H1 (cell line): ENCODE data around the gene ZAR1L. TPM values are rescaled to one million over a fixed set of nuclear protein-coding genes. Genes with fewer than 3 reads are reported as not detected.

Source experiments
- CTCF ChIA-PET: fragments of 300-600 bp; sonication (Branson Sonifier 250); formaldehyde crosslinking; loops from one replicate; lab custom pipeline; 2021; ENCODE audit not compliant: partially characterized antibody; lab: Charles Lee
- POLR2A ChIA-PET: fragments of 300-600 bp; sonication (Branson Sonifier 250); formaldehyde crosslinking; loops from one replicate; lab custom pipeline; 2021; ENCODE audit warnings: inconsistent platforms; ENCODE audit not compliant: partially characterized antibody; lab: Charles Lee
- DNase-seq, 2 experiments: peaks; one replicate each; pipeline versions ENCODE4 v3.0.0 to v3.0.0-alpha.2; 2010 to 2022; ENCODE audit warnings: low spot score in 2 of 2, low read depth in 1 of 2, mixed read lengths in 1 of 2
- FAIRE-seq: peaks from 2 replicates; lab custom pipeline; 2011; peaks lifted over from hg19 to GRCh38; lab: Jason Lieb, UNC
- H2AFZ ChIP-seq: 2 replicates; pipeline ENCODE4 v1.8.1; 2012; ENCODE audit warnings: low read length, inconsistent platforms
- H2AK5ac ChIP-seq: 2 replicates; pipeline ENCODE4 v1.6.1; 2013; ENCODE audit warnings: low read depth, low read length
- H2BK120ac ChIP-seq: replicated peaks from 2 replicates; pipeline ENCODE3; 2013; ENCODE audit warnings: low read depth, low read length, inconsistent platforms
- H2BK12ac ChIP-seq: 2 replicates; pipeline ENCODE4 v1.6.1; 2013; ENCODE audit warnings: low read depth, low read length
- H2BK15ac ChIP-seq: 2 replicates; pipeline ENCODE4 v1.6.1; 2013; ENCODE audit warnings: low read length
- H2BK20ac ChIP-seq: 2 replicates; pipeline ENCODE4 v1.6.1; 2013; ENCODE audit warnings: low read length
- H2BK5ac ChIP-seq: 2 replicates; pipeline ENCODE4 v1.6.1; 2013; ENCODE audit warnings: low read depth, low read length
- H3K14ac ChIP-seq: 2 replicates; pipeline ENCODE4 v1.6.1; 2013; ENCODE audit warnings: inconsistent platforms; ENCODE audit not compliant: insufficient read length
- H3K18ac ChIP-seq: 2 replicates; pipeline ENCODE4 v1.6.1; 2013; ENCODE audit warnings: low read length; ENCODE audit errors: extremely low read depth
- H3K23ac ChIP-seq: 2 replicates; pipeline ENCODE4 v1.6.1; 2013; ENCODE audit warnings: inconsistent platforms; ENCODE audit not compliant: insufficient read length
- H3K23me2 ChIP-seq: 2 replicates; pipeline ENCODE4 v1.6.1; 2013; ENCODE audit warnings: low read depth, low read length
- H3K27ac ChIP-seq: 2 replicates; pipeline ENCODE4 v1.6.1; 2011; ENCODE audit warnings: low read depth, low read length, inconsistent platforms
- H3K27me3 ChIP-seq, 4 experiments: replicated peaks in 1 of 4; 1 replicate in 1 of 4; 2 replicates in 3 of 4; pipeline versions ENCODE4 v1.6.1 to v1.8.1; 2011 to 2013; ENCODE audit warnings: low read length in 3 of 4, mild to moderate bottlenecking in 3 of 4, inconsistent platforms in 2 of 4, mixed read lengths in 2 of 4, moderate library complexity in 1 of 4; ENCODE audit not compliant: control insufficient read depth in 3 of 4, insufficient read depth in 3 of 4; ENCODE audit errors: extremely low read depth in 1 of 4
- H3K36me3 ChIP-seq, 4 experiments: 2 replicates each; pipeline versions ENCODE4 v1.6.1 to v1.8.1; 2011 to 2013; ENCODE audit warnings: mild to moderate bottlenecking in 4 of 4, low read length in 3 of 4, moderate library complexity in 2 of 4, control low read depth in 1 of 4, inconsistent platforms in 1 of 4; ENCODE audit not compliant: insufficient read depth in 4 of 4, control insufficient read depth in 2 of 4
- H3K4ac ChIP-seq: replicated peaks from 2 replicates; pipeline ENCODE3; 2013; ENCODE audit warnings: low read length, low read depth, mixed read lengths, inconsistent platforms; ENCODE audit not compliant: insufficient read length
- H3K4me1 ChIP-seq, 4 experiments: replicated peaks in 1 of 4; 1 replicate in 1 of 4; 2 replicates in 3 of 4; pipeline versions ENCODE4 v1.6.1 to v1.8.1; 2011 to 2013; ENCODE audit warnings: low read length in 3 of 4, inconsistent platforms in 2 of 4, mixed read lengths in 1 of 4; ENCODE audit not compliant: insufficient read depth in 4 of 4, control insufficient read depth in 3 of 4
- H3K4me2 ChIP-seq, 2 experiments: 2 replicates each; pipeline versions ENCODE4 v1.6.1 to v1.8.1; 2011 to 2013; ENCODE audit warnings: low read depth in 2 of 2, low read length in 2 of 2, control low read depth in 1 of 2, inconsistent platforms in 1 of 2, mild to moderate bottlenecking in 1 of 2; ENCODE audit not compliant: insufficient read depth in 1 of 2
- H3K4me3 ChIP-seq, 4 experiments: fragments of 200-600, 300-600 bp in 1 of 4; sonication (generic), shearing (Covaris generic), sonication (Bioruptor Twin) in 1 of 4; 2 replicates each; pipeline versions ENCODE4 v1.5.1 to v1.8.1; 2011 to 2016; ENCODE audit warnings: low read length in 4 of 4, low read depth in 3 of 4, control low read depth in 2 of 4, inconsistent platforms in 2 of 4, mild to moderate bottlenecking in 2 of 4, mixed read lengths in 1 of 4, moderate library complexity in 1 of 4; ENCODE audit not compliant: insufficient read depth in 2 of 4; ENCODE audit errors: extremely low read depth in 1 of 4
- H3K56ac ChIP-seq: replicated peaks from 2 replicates; pipeline ENCODE3; 2013; ENCODE audit warnings: low read depth, mild to moderate bottlenecking, mixed read lengths, low read length, inconsistent platforms; ENCODE audit not compliant: insufficient read length
- H3K79me1 ChIP-seq: 2 replicates; pipeline ENCODE4 v1.6.1; 2013; ENCODE audit warnings: low read depth, low read length, control low read depth
- H3K79me2 ChIP-seq, 2 experiments: 2 replicates each; pipeline versions ENCODE4 v1.6.1 to v1.8.1; 2012 to 2013; ENCODE audit warnings: low read length in 2 of 2, mild to moderate bottlenecking in 2 of 2, inconsistent platforms in 1 of 2; ENCODE audit not compliant: insufficient read depth in 2 of 2, control insufficient read depth in 1 of 2
- H3K9ac ChIP-seq, 4 experiments: replicated peaks in 1 of 4; 1 replicate in 1 of 4; 2 replicates in 3 of 4; pipeline versions ENCODE4 v1.6.1 to v1.8.1; 2011 to 2013; ENCODE audit warnings: low read depth in 3 of 4, low read length in 3 of 4, control low read depth in 2 of 4, mild to moderate bottlenecking in 2 of 4, moderate library complexity in 2 of 4, inconsistent platforms in 1 of 4; ENCODE audit errors: extremely low read depth in 1 of 4
- H3K9me3 ChIP-seq, 2 experiments: 2 replicates each; pipeline versions ENCODE4 v1.6.1 to v1.8.1; 2012 to 2013; ENCODE audit warnings: mild to moderate bottlenecking in 2 of 2, moderate library complexity in 2 of 2, control low read depth in 1 of 2, inconsistent platforms in 1 of 2, low read depth in 1 of 2, low read length in 1 of 2, mixed read lengths in 1 of 2; ENCODE audit not compliant: insufficient read depth in 2 of 2
- H4K20me1 ChIP-seq, 2 experiments: replicated peaks in 1 of 2; 2 replicates each; pipeline versions ENCODE3 to v1.8.1; 2011 to 2013; ENCODE audit warnings: inconsistent platforms in 2 of 2, low read length in 2 of 2, mild to moderate bottlenecking in 1 of 2; ENCODE audit not compliant: insufficient read depth in 2 of 2, control insufficient read depth in 1 of 2
- H4K5ac ChIP-seq: 2 replicates; pipeline ENCODE4 v1.6.1; 2013; ENCODE audit warnings: low read length, low read depth, mixed read lengths, inconsistent platforms; ENCODE audit not compliant: insufficient read length
- H4K8ac ChIP-seq: 2 replicates; pipeline ENCODE4 v1.8.0; 2013; ENCODE audit warnings: mild to moderate bottlenecking, moderate library complexity, low read length, inconsistent platforms; ENCODE audit not compliant: insufficient read depth; ENCODE audit errors: extremely low read depth
- H4K91ac ChIP-seq: replicated peaks from 2 replicates; pipeline ENCODE3; 2013; ENCODE audit warnings: low read length, mixed read lengths, inconsistent platforms; ENCODE audit not compliant: insufficient read length
- ASH2L ChIP-seq: fragments of 200-600, 300-600 bp; sonication (generic); IDR thresholded peaks from one replicate; pipeline ENCODE4 v1.7.1; 2017; ENCODE audit warnings: low read length
- BRCA1 ChIP-seq: IDR thresholded peaks from 2 replicates; pipeline ENCODE4 v1.6.1; 2012; ENCODE audit warnings: low read depth, low read length, improper control_type of control experiment
- MAFK ChIP-seq: IDR thresholded peaks from 2 replicates; pipeline ENCODE4 v1.6.1; 2012; ENCODE audit warnings: low read depth, mild to moderate bottlenecking, improper control_type of control experiment, low read length
- POLR2A ChIP-seq, 2 experiments: IDR thresholded peaks; 1 replicate in 1 of 2; 2 replicates in 1 of 2; pipeline ENCODE4 v1.6.1; 2011; ENCODE audit warnings: low read depth in 2 of 2, low read length in 2 of 2, mild to moderate bottlenecking in 2 of 2; ENCODE audit errors: control extremely low read depth in 1 of 2
- RBBP5 ChIP-seq: IDR thresholded peaks from 2 replicates; pipeline ENCODE4 v1.7.1; 2012; ENCODE audit warnings: low read depth, mild to moderate bottlenecking, inconsistent platforms, low read length, moderate library complexity, borderline replicate concordance
- SAP30 ChIP-seq: fragments of 300-600 bp; sonication (generic); IDR thresholded peaks from 2 replicates; pipeline ENCODE4 v1.7.1; 2012; ENCODE audit warnings: low read length, moderate library complexity, mild to moderate bottlenecking, inconsistent platforms; ENCODE audit not compliant: insufficient read depth, insufficient replicate concordance
- TAF7 ChIP-seq: optimal IDR thresholded peaks from 2 replicates; pipeline ENCODE3; 2011; ENCODE audit warnings: low read depth, mild to moderate bottlenecking, inconsistent platforms, low read length, moderate library complexity, borderline replicate concordance
- WGBS, 2 experiments: shearing (Covaris generic) in 1 of 2; methylation state at CpG; one replicate each; pipeline versions ENCODE4 v1.1.6 to v1.1.7; 2013 to 2015; ENCODE audit warnings: low lambda C conversion rate in 2 of 2, mixed read lengths in 2 of 2, inconsistent platforms in 1 of 2, low coverage in 1 of 2, missing lambda C conversion rate in 1 of 2; ENCODE audit not compliant: insufficient replicate concordance in 2 of 2, insufficient coverage in 1 of 2, insufficient read length in 1 of 2; ENCODE audit errors: extremely low coverage in 1 of 2, missing lambda C conversion rate in 1 of 2; 5-methylcytosine and 5-hydroxymethylcytosine counted together
- polyA plus RNA-seq, 7 experiments: library from polyadenylated mRNA; depleted of rRNA in 3 of 7; stranded (reverse) in 5 of 7; unstranded in 2 of 7; fragments of >200 nt in 5 of 7; fragments of 200-250 nt in 2 of 7; gene quantifications; 1 replicate in 5 of 7; 2 replicates in 1 of 7; 4 replicates in 1 of 7; pipeline versions ENCODE4 v1.2.1 to v1.2.3, GENCODE V29; 2011 to 2013; ENCODE audit warnings: missing spikeins in 2 of 7, mixed read lengths in 2 of 7
- total RNA-seq: library from RNA; stranded (reverse); fragmentation: NEBNext Ultra II Directional; extraction: Animal tissue kit (Norgen Biotek cat#: 25700); gene quantifications from 2 replicates; pipeline ENCODE4 v1.2.1, GENCODE V29; 2021
- TF ChIP-seq, protein P1 (sequence below), 3 experiments: IDR thresholded peaks; 1 replicate in 2 of 3; 2 replicates in 1 of 3; pipeline versions ENCODE4 v1.5.1 to v1.6.1; 2011; ENCODE audit warnings: low read length in 3 of 3, mild to moderate bottlenecking in 3 of 3, inconsistent platforms in 2 of 3, low read depth in 1 of 3, moderate library complexity in 1 of 3; ENCODE audit not compliant: insufficient read depth in 1 of 3; ENCODE audit errors: control extremely low read depth in 1 of 3

Gene ZAR1L
- total and polyA plus RNA-seq, 2 of the 8 experiments (the other 6 are each of a cell fraction or from before 2014, with no cell fraction given): 0.19 to 0.30 TPM

DNA sequence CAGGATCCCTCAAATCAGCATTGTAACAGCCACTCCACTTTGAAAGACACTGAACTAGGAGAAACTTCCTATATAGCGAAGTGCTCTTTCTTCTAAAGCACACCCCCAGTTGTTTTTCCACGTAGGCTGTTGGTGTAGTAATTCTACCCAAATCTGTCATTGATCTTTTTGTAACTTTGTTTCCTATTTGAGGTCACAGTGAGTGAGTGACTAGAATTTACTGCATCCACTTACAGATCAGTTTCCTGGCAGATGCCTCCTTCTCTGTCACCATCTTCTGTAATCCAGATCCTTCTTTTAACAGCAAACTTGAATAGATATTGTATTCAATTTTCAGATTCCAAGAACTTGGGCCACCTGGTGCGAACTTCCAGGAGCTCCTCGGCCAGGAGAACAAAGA is 15.3 kb downstream of the ZAR1L start:
- ChIA-PET CTCF (interaction anchor here (0.5 to 1.9 kb wide), 5 partner anchors 10 to 143 kb away, joined by 3 to 9 read pairs (median 3); no protein-coding TSS in a partner anchor), POLR2A (interaction anchor here (0.9 to 1.6 kb wide), 2 partner anchors 12 to 16 kb away, joined by 3 to 9 read pairs; partner anchors contain the start of genes BRCA2 and ZAR1L)
- Histone ChIP-seq H4K5ac (no peak overlapping the region), H3K56ac (no peak overlapping the region), H3K27me3 (no peaks in the 10 kb centered on the region; a peak in 1 of 7 replicates), H3K9ac (no peak overlapping the region), H2AK5ac (no peak overlapping the region), H3K36me3 (no peaks in the 10 kb centered on the region), H3K14ac (no peak overlapping the region), H2BK120ac (no peak overlapping the region), H4K20me1 (no peaks in the 10 kb centered on the region), H3K23ac (no peak overlapping the region), H3K79me2 (no peaks in the 10 kb centered on the region), H2BK5ac (no peak overlapping the region), H2BK15ac (no peak overlapping the region), H3K4me3 (no peak overlapping the region), H2BK12ac (no peak overlapping the region), H3K79me1 (no peaks in the 10 kb centered on the region), H4K91ac (no peak overlapping the region), H3K4ac (no peak overlapping the region), H2AFZ (no peak overlapping the region), H3K18ac (no peak overlapping the region), H3K27ac (no peak overlapping the region), H3K23me2 (no peaks in the 10 kb centered on the region), H3K9me3 (no peaks in the 10 kb centered on the region), H4K8ac (no peak overlapping the region), H3K4me2 (no peak overlapping the region), H3K4me1 (no peaks in the 10 kb centered on the region), H2BK20ac (no peak overlapping the region)
- FAIRE-seq (no peak), DNase-seq (no peak)
- TF ChIP-seq ASH2L (no peak), RBBP5 (no peak), SAP30 (no peak), TAF7 (no peak), BRCA1 (no peak), POLR2A (IDR thresholded peaks at IDR 0.05; ENCODE audit: control extremely low read depth in 1 of 2, low read depth in 2 of 2, low read length in 2 of 2) (no peak), MAFK (no peak)
- TF ChIP-seq, protein P1, sequence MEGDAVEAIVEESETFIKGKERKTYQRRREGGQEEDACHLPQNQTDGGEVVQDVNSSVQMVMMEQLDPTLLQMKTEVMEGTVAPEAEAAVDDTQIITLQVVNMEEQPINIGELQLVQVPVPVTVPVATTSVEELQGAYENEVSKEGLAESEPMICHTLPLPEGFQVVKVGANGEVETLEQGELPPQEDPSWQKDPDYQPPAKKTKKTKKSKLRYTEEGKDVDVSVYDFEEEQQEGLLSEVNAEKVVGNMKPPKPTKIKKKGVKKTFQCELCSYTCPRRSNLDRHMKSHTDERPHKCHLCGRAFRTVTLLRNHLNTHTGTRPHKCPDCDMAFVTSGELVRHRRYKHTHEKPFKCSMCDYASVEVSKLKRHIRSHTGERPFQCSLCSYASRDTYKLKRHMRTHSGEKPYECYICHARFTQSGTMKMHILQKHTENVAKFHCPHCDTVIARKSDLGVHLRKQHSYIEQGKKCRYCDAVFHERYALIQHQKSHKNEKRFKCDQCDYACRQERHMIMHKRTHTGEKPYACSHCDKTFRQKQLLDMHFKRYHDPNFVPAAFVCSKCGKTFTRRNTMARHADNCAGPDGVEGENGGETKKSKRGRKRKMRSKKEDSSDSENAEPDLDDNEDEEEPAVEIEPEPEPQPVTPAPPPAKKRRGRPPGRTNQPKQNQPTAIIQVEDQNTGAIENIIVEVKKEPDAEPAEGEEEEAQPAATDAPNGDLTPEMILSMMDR (IDR thresholded peaks at IDR 0.05; ENCODE audit: control extremely low read depth in 1 of 3, insufficient read depth in 1 of 3, low read depth in 1 of 3, low read length in 3 of 3): no peak
- WGBS, 2 experiments: 94% methylated on average over 4 of the region's 4 CpGs; no CpG with 5 or more reads in 1 of the 2 experiments
